ENCODE data around the gene PCSK6.

DNA sequence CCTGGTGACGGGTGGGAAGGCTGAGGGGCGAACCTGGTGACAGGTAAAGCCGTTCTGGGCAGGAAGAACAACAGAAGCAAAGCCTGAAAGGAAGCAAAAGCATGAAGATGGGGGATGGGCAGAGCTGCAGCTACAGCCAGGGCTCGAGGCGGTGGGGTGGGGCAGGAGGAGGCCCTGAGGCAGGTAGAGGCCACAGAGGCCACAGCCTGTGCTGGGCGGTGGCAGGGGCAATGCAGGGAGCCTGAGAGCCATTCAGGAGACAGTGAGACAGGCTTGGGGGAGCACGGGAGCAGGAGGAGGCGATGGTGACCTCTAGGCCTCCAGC, 8.2 kb downstream of the PCSK6 start:
- TF ChIP-seq EP300 (IDR thresholded peaks at IDR 0.05) (no peak), POLR2AphosphoS5 (IDR thresholded peaks at IDR 0.05) (no peak), POLR2A (IDR thresholded peaks at IDR 0.05) (no peak)
- TF ChIP-seq, protein P1, sequence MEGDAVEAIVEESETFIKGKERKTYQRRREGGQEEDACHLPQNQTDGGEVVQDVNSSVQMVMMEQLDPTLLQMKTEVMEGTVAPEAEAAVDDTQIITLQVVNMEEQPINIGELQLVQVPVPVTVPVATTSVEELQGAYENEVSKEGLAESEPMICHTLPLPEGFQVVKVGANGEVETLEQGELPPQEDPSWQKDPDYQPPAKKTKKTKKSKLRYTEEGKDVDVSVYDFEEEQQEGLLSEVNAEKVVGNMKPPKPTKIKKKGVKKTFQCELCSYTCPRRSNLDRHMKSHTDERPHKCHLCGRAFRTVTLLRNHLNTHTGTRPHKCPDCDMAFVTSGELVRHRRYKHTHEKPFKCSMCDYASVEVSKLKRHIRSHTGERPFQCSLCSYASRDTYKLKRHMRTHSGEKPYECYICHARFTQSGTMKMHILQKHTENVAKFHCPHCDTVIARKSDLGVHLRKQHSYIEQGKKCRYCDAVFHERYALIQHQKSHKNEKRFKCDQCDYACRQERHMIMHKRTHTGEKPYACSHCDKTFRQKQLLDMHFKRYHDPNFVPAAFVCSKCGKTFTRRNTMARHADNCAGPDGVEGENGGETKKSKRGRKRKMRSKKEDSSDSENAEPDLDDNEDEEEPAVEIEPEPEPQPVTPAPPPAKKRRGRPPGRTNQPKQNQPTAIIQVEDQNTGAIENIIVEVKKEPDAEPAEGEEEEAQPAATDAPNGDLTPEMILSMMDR (IDR thresholded peaks at IDR 0.05), result no peak
